ENCODE measurements around the gene GRIN3B.

GRIN3B gene

GRCh38 chr19:1046117-1046626 lies 46.0 kb downstream of the GRIN3B start:
- DNase-seq, result no peak

- DNase-seq, result no peak
Observed at GRCh38 chr19:1046836-1047695, 46.8 kb downstream of the GRIN3B start.

GRCh38 chr19:1047696-1048147 lies 47.5 kb downstream of the GRIN3B start:
- no peak for DNase-seq

DNA sequence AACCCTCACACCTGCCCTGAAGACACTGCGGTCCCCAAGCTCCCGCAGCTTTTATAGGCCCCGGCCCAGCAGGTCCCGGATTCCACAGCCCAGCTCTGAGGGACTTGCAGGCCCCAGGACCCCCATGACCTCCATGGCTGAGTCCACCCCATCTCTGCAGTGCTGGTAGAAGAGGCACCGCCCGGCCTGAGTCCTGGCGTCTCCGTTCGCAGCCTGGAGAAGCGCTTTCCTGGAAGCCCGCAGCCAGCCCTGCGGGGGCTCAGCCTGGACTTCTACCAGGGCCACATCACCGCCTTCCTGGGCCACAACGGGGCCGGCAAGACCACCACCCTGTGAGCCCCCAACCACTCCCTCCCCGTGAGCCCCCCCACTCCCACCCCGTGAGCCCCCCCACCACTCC lies 48.9 kb downstream of the GRIN3B start:
- DNase-seq, result no peak

DNA sequence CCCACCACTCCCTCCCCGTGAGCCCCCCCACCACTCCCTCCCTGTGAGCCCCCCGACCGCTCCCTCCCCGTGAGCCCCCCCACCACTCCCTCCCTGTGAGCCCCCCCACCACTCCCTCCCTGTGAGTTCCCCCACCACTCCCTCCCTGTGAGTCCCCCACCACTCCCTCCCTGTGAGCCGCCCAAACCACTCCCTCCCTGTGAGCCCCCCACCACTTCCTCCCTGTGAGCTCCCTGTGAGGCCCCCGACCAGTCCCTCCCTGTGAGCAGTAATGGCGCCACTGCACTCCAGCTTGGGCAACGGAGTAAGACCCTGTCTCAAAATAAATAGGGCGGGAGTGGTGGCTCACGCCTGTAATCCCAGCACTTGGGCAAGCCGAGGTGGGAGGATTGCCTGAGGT lies 49.6 kb downstream of the GRIN3B start:
- DNase-seq, result no peak

- DNase-seq, result no peak
Observed at GRCh38 chr19:1050989-1051788, 51.0 kb downstream of the GRIN3B start.

GRCh38 chr19:1051791-1052190 lies 51.6 kb downstream of the GRIN3B start:
- no peak for DNase-seq

DNA sequence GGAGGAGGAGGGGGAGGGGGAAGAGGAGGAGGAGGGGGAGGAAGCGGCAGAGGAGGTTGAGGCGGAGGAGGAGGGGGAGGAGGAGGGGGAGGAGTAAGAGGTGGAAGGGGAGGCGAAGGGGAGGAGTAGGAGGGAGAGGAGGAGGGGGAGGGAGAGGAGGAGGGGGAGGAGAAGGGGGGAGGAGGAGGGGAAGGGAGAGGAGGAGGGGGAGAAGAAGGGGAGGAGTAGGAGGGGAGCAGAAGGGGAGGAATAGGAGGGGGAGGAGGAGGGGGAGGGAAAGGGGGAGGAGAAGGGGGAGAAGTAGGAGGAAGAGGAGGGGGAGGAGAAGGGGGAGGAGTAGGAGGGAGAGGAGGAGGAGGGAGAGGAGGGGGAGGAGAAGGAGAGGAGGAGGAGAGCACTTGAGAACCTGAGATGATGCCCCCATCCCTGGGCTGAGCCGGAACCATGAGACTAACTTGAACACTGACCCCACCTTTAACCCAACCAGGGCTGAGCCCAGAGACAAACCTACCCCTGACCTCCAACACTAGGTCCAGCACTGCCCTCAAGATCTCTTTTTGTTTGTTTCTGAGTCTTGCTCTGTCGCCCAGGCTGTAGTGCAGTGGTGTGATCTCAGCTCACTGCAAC lies 52.2 kb downstream of the GRIN3B start:
- no peak for DNase-seq

DNA sequence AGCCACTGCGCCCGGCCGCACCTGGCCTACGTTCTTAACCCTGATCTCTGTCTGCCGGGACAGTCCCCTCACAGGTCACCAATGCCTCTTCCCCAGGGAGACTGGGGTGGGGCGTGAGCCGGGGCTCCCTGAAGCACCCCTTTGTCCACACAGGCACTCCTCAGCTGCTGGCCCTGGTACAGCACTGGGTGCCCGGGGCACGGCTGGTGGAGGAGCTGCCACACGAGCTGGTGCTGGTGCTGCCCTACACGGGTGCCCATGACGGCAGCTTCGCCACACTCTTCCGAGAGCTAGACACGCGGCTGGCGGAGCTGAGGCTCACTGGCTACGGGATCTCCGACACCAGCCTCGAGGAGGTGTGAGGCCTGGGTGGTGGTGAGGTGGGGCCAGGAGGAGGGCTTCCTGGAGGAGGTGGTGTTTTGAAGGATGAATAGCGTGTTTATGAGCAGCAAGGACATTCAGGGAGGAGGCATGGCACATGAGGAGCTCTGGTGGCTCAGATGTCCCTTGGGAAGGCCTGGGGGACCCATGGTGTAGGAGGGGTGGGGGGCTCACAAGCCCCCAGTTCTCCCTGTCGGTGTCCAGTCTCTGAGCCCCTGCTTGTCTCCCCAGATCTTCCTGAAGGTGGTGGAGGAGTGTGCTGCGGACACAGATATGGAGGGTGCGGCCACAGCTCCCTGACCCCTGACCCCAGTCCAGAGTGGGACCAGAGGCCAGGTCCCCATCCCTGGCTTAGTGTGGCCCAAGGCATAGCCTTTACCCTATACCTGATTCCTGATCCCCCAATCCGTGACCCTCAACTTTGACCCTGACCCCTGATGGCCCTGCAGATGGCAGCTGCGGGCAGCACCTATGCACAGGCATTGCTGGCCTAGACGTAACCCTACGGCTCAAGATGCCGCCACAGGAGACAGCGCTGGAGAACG lies 53.2 kb downstream of the GRIN3B start:
- no peak for DNase-seq

DNA sequence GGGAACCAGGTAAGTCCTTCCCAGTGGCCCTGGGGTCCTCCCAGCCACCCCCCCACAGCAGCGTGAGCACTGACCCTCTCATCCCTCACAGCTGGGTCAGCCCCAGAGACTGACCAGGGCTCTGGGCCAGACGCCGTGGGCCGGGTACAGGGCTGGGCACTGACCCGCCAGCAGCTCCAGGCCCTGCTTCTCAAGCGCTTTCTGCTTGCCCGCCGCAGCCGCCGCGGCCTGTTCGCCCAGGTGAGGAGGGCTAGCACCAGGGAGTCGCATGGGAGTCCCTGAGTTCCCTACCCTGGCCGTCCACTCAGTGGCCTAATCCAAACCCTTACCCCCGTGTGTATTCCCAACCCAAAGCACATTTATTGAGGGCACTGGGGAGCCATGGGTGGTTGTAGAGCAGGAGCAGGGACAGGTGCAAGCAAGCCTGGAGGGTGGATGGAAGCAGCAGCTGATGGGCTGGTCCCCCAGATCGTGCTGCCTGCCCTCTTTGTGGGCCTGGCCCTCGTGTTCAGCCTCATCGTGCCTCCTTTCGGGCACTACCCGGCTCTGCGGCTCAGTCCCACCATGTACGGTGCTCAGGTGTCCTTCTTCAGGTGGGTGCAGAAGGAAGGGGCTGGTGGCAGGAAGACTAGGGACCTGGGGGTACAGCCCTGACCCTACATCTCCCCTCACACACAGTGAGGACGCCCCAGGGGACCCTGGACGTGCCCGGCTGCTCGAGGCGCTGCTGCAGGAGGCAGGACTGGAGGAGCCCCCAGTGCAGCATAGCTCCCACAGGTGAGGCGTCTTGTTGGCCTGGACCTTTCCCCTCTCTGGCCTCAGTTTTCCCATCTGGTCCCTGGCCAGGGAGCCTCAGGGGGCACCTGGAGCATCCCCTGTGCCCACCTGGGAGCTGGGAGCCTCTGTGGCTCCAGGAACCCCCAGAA lies 54.1 kb downstream of the GRIN3B start:
- DNase-seq, result no peak

DNA sequence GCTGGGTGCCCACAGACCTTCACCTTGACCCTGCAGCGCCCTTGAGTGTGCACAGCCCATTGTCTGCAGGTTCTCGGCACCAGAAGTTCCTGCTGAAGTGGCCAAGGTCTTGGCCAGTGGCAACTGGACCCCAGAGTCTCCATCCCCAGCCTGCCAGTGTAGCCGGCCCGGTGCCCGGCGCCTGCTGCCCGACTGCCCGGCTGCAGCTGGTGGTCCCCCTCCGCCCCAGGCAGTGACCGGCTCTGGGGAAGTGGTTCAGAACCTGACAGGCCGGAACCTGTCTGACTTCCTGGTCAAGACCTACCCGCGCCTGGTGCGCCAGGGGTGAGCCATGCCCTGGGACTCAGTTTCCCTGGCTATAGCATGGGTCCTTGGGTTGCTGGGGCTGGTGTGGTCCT lies 54.8 kb downstream of the GRIN3B start:
- no peak for DNase-seq

DNA sequence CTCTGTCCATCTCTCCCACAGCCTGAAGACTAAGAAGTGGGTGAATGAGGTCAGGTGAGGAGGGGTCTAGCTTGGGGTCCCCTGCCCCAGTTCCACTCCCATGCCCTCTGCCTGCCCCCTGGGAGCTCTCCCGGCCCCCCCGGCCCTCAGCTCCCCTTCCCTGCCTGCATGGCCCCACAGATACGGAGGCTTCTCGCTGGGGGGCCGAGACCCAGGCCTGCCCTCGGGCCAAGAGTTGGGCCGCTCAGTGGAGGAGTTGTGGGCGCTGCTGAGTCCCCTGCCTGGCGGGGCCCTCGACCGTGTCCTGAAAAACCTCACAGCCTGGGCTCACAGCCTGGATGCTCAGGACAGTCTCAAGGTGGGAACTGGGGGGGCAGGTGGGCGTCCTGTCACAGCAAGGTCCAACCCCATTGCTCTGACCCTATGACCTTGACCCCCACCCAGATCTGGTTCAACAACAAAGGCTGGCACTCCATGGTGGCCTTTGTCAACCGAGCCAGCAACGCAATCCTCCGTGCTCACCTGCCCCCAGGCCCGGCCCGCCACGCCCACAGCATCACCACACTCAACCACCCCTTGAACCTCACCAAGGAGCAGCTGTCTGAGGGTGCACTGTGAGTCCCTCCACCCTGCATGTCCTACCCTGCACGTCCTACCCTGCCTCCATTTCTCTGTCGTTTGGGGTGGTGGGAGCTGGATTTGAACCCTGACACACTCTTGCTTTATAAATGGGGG lies 55.8 kb downstream of the GRIN3B start:
- no peak for DNase-seq

DNA sequence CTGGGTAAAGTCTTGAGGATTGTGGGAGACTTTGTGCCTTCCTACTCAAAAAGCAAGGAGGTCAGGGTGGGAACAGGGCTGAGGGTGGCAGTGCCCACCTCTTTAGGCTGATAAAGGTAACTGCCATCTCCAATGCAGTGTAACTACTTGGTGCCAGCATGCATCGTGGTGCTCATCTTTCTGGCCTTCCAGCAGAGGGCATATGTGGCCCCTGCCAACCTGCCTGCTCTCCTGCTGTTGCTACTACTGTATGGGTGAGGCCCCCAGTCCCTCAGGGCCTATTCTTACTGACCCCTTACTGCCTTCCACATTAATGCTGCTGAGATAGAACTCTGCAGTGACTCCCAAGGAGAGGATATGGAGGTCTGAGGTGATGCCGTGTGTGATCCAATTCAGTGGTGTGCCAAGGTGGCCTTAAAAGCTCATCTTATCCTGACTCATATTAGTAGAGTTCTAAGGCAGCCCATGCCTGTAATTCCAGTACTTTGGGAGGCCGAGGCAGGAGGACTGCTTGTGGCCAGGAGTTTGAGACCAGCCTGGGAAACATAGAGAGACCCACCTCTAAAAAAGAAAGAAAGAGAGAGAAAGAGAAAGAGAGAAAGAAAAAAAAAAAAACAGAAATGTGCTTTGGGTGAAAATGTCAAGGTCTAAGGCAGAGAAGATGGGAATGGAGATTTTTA lies 57.1 kb downstream of the GRIN3B start:
- DNase-seq, result peak; percentile 7

- DNase-seq, result no peak
Observed at GRCh38 chr19:1058112-1058511, 57.9 kb downstream of the GRIN3B start.
